ENCODE results near the gene VPS39. TPM values are rescaled to one million over a fixed set of nuclear protein-coding genes. Genes with fewer than 3 reads are reported as not detected.

VPS39 gene
- total and polyA plus RNA-seq, 9 of the 15 experiments (the other 6 are each of a cell fraction or from before 2014, with no cell fraction given): 3.2 to 37.3 (median 21.8) TPM

- Histone ChIP-seq H3K27ac (ENCODE audit: extremely low read depth, low read depth, low read length) (no peak overlapping the region), H3K9me3 (replicated peaks; ENCODE audit: control insufficient read depth, insufficient read depth, low read depth, low read length) (no peaks in the 10 kb centered on the region), H3K27me3 (ENCODE audit: control insufficient read depth in 2 of 2, insufficient read depth in 2 of 2, low read length in 2 of 2) (no peaks in the 10 kb centered on the region), H3K79me2 (ENCODE audit: control insufficient read depth, insufficient read depth, low read length) (no peaks in the 10 kb centered on the region), H3K4me3 (no peak overlapping the region), H3K9ac (ENCODE audit: insufficient read depth in 1 of 2, low read depth in 2 of 2, low read length in 2 of 2) (no peak overlapping the region), H3K36me3 (ENCODE audit: control insufficient read depth, insufficient read depth, low read length) (peaks cover 74% of the 10 kb centered on the region), H3K4me2 (ENCODE audit: insufficient read depth, low read length) (no peak overlapping the region), H4K20me1 (replicated peaks; ENCODE audit: control insufficient read depth, insufficient read depth, low read length) (no peaks in the 10 kb centered on the region), H3K9me1 (ENCODE audit: control insufficient read depth, insufficient read depth, low read length) (no peaks in the 10 kb centered on the region), H3K4me1 (replicated peaks in 1 of 2; ENCODE audit: control insufficient read depth in 2 of 2, insufficient read depth in 2 of 2, low read length in 2 of 2) (no peaks in the 10 kb centered on the region), H2AFZ (ENCODE audit: low read depth, low read length) (no peak overlapping the region)
- no TSS peak for BruUV-seq (replicated peaks)
- no peak for FAIRE-seq
- ATAC-seq: no peak
- POLR2A ChIA-PET: interaction anchor here (1.1 to 1.9 kb wide), 2 partner anchors 18 to 34 kb away, joined by 3 to 6 read pairs; partner anchors contain the start of gene VPS39
- 96% methylated on average over 5 of the region's 5 CpGs for WGBS (ENCODE audit: insufficient coverage, low coverage, missing lambda C conversion rate)
- intact Hi-C loops (cut with micrococcal nuclease): no loop called here
- no peak for DNase-seq (ENCODE audit: extremely low read depth in 1 of 4, low spot score in 3 of 4)
- in situ Hi-C loops (cut with MboI): no loop called here
- TF ChIP-seq ZNF232 (CRISPR knock-in tag; IDR thresholded peaks at IDR 0.05) (no peak), ZNF121 (CRISPR knock-in tag; conservative IDR thresholded peaks at IDR 0.05) (no peak), FOXJ2 (tag; IDR thresholded peaks at IDR 0.05) (no peak), TSHZ1 (CRISPR knock-in tag; IDR thresholded peaks at IDR 0.05) (no peak), ARID3A (IDR thresholded peaks at IDR 0.05; ENCODE audit: borderline replicate concordance, low read depth, low read length) (no peak), ZNF561 (CRISPR knock-in tag; conservative IDR thresholded peaks at IDR 0.05) (no peak), C11orf30 (IDR thresholded peaks at IDR 0.05; ENCODE audit: low read depth) (no peak), ZNF134 (CRISPR knock-in tag; conservative IDR thresholded peaks at IDR 0.05) (no peak), FOSL1 (tag; conservative IDR thresholded peaks at IDR 0.05) (no peak), ZFP30 (CRISPR knock-in tag; IDR thresholded peaks at IDR 0.05; ENCODE audit: borderline replicate concordance) (no peak), FOXK2 (conservative IDR thresholded peaks at IDR 0.05 in 1 of 2, IDR thresholded peaks at IDR 0.05 in 1 of 2; ENCODE audit: low read depth in 2 of 2) (no peak), NR2C1 (IDR thresholded peaks at IDR 0.05) (no peak), NR2C1 (tag; IDR thresholded peaks at IDR 0.05) (no peak), NUFIP1 (IDR thresholded peaks at IDR 0.05; ENCODE audit: partially characterized antibody) (no peak), GABPB2 (CRISPR knock-in tag; conservative IDR thresholded peaks at IDR 0.05) (no peak), KLF13 (tag; IDR thresholded peaks at IDR 0.05; ENCODE audit: borderline replicate concordance, low read depth) (no peak)
- CTCF ChIA-PET (ENCODE audit: low intra/inter-chr PET ratio): no interaction called here
Measured at GRCh38 chr15:42226648-42227047, 18.5 kb upstream of the VPS39 start.

All from K562 (cell line).